GM10266 (cell line): Measurements from ENCODE around the gene PPAN.

ENCODE experiments used
- DNase-seq: peaks from one replicate; pipeline ENCODE4 v3.0.0; 2012; ENCODE audit errors: extremely low spot score
- TF ChIP-seq, protein P1 (sequence below): IDR thresholded peaks from 2 replicates; pipeline ENCODE4 v1.5.1; 2012; ENCODE audit warnings: mild to moderate bottlenecking, low read depth; ENCODE audit not compliant: control insufficient read depth, insufficient read depth; ENCODE audit errors: missing control alignments

Gene PPAN

DNA sequence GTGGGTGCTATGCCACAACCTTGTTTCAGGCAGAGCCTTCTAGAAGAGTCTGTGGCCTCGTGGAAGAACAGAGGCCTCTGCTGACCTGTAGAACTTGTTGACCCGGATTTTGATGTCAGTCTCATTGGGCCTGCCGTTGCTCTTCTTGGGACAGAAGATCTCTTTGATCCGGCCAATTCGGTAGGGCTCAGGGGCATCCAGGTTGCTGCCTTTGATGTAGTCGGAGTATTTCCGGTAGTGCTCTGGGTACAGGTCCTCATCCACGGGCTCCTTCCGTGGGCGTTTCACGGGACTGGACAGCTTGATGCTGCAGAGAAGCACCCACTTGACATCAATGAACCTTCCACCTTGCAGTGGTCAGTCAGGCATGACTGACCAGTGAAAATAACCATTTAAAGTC, 37.5 kb downstream of the PPAN start:
- DNase-seq: no peak
- TF ChIP-seq, protein P1, sequence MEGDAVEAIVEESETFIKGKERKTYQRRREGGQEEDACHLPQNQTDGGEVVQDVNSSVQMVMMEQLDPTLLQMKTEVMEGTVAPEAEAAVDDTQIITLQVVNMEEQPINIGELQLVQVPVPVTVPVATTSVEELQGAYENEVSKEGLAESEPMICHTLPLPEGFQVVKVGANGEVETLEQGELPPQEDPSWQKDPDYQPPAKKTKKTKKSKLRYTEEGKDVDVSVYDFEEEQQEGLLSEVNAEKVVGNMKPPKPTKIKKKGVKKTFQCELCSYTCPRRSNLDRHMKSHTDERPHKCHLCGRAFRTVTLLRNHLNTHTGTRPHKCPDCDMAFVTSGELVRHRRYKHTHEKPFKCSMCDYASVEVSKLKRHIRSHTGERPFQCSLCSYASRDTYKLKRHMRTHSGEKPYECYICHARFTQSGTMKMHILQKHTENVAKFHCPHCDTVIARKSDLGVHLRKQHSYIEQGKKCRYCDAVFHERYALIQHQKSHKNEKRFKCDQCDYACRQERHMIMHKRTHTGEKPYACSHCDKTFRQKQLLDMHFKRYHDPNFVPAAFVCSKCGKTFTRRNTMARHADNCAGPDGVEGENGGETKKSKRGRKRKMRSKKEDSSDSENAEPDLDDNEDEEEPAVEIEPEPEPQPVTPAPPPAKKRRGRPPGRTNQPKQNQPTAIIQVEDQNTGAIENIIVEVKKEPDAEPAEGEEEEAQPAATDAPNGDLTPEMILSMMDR: no peak

DNA sequence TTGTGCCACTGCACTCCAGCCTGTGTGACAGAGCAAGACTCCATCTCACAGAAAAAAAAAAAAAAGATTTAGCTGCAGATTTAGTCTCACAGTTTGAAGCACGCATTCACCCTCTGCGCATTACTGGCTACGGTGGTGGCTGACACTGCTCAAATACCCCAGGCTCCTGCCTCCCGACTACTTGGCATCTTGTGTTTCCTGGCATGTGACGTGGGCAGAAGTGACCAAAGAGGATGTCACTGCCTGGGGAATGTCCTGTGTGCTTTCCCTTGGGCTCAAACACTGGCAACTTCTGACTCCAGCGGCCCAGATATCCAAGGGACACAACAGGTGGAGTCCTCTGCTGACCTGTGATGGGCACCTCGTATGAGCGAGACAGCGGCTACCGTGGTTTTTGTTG, 38.2 kb downstream of the PPAN start:
- DNase-seq: no peak
- TF ChIP-seq, protein P1: no peak

DNA sequence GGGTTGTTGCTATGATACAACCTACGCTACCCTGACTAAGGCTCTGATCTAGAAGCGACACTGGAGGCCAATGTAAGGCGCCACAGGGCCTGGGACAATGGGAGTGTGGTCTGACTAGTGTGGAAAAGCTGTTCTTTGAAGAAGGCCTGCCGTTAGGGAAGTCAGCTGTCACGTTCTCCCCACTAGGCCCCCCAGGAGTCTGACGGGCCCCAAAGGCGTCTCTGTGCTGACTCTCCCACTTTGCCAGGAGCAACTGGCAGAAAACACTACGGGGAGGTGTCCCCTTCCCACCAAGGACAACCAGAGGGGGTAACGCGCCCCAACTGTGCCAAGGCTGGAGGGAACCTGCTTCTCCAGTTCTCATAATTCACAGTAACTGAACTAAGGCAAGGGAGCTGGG, 38.9 kb downstream of the PPAN start:
- DNase-seq: no peak

DNA sequence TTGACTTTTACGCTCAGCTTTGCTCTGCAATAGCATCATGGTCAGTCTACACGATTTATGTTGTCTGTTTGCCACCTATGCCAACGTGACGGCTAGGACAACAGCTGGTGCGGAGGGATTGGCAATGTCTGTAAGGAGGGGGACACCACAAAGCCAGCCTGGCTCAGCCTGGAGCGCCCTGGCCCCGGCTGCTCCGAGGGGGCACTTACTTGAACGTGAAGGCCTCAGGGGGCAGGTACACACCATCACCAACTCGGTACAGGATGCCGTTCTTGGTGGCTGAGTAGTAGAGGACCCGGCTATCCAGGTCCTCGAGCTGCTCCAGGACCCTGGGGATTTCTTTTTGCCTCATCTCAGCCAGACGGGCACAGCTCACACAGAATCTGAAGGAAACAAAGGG, 40.0 kb downstream of the PPAN start:
- DNase-seq: no peak
- TF ChIP-seq, protein P1: no peak

More for the DNA sequence above, 38.9 kb downstream of the PPAN start:
- TF ChIP-seq, protein P1: no peak

DNA sequence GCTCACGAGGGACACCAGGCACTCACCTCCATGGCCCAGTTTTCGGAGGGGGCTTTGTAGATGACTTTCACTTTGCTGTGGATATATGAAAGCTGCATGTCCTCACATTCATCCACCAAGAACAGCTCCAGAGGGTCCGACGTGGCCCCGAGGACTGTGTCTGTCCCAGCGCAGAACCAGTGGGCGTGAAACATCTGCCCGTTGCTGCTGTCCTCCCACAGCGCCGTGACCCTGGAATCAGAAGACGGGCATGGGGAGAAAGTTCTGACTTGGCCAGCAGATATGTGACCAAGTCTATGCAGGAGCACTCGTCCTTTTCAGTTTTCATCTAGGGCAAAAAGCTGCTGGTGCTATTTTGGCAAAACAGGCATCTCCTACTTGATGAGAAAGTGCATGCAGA, 43.3 kb downstream of the PPAN start:
- TF ChIP-seq, protein P1: no peak
- no peak for DNase-seq

DNA sequence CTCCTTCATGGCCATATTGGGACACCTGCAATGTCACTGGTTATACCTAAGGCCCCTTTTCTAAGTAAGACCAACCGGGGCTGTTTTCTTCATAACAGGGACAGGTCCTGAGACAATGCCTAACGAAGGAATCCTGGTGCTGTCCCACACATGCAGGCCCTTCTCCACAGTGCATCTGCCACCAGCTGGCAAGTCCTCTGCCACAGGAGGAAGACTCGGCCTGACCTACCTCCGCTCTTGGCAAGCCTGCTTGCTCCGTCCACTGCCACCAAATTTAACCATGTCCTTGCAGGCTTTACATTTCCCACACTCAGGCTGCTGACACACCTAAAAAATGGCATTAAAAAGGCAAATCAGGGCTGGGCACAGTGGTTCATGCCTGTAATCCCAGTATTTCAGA, 45.4 kb downstream of the PPAN start:
- TF ChIP-seq, protein P1: no peak
- DNase-seq: no peak

DNA sequence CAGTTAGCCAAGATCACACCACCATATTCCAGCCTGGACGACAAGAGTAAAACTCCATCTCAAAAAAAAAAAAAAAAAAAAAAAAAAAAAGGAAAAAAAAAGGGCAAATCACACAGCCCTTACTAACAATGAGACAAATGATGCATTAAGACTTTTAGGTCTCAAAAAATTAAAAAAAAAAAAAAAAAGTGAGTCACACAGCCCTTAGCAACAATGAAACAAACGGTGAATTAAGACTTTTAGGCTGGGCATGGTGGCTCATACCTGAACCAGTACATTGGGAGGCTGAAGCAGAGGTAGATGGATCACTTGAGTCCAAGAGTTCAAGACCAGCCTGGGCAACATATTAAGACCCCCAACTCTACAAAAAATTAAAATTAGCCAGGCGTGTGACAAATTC, 45.9 kb downstream of the PPAN start:
- DNase-seq: no peak
- TF ChIP-seq, protein P1: no peak
